PC-3 (cell line): ENCODE data around the gene PTPRR. TPM values are rescaled to one million over a fixed set of nuclear protein-coding genes. Genes with fewer than 3 reads are reported as not detected.

ENCODE experiments used
- ATAC-seq: fragments of 200-7000 bp; cut with Tn5 transposase; 2 replicates; pipeline ENCODE4 v1.9.1; 2020; ENCODE audit warnings: mild to moderate bottlenecking, moderate library complexity
- BruUV-seq: library from RNA; stranded (reverse); fragments of 400-500 nt; replicated peaks from 2 replicates; lab custom pipeline; 2021; lab: Mats Ljungman, UMichigan
- CTCF ChIA-PET: fragments of 300-600 bp; sonication (Branson Sonifier 250); formaldehyde crosslinking; loops from one replicate; lab custom pipeline; 2022; ENCODE audit warnings: antibody characterized with exemption; lab: Charles Lee
- POLR2A ChIA-PET: fragments of 300-600 bp; sonication (Branson Sonifier 250); formaldehyde crosslinking; loops from one replicate; lab custom pipeline; 2022; ENCODE audit warnings: antibody characterized with exemption; ENCODE audit not compliant: unreplicated experiment; lab: Charles Lee
- DNase-seq: peaks from one replicate; pipeline ENCODE4 v3.0.0-alpha.2; 2015
- H2AFZ ChIP-seq: fragments of 300-600 bp; sonication (generic); 2 replicates; pipeline ENCODE4 v1.6.0; 2016; ENCODE audit warnings: antibody characterized with exemption, low read length
- H3F3A ChIP-seq: fragments of 300-600 bp; sonication (generic); one replicate; pipeline ENCODE4 v1.6.0; 2017; ENCODE audit warnings: antibody characterized with exemption, low read length, control low read depth, mild to moderate bottlenecking; ENCODE audit not compliant: unreplicated experiment
- H3K27ac ChIP-seq: fragments of 300-600 bp; sonication (generic); 2 replicates; pipeline ENCODE4 v1.5.1; 2016; ENCODE audit warnings: mild to moderate bottlenecking, low read length
- H3K27me3 ChIP-seq: fragments of 300-600 bp; sonication (generic); 2 replicates; pipeline ENCODE4 v1.6.1; 2016; ENCODE audit warnings: low read length, mixed read lengths
- H3K36me3 ChIP-seq: fragments of 300-600 bp; sonication (generic); 2 replicates; pipeline ENCODE4 v1.6.1; 2016; ENCODE audit warnings: low read depth, mixed run types, low read length, mixed read lengths
- H3K4me1 ChIP-seq: fragments of 300-600 bp; sonication (generic); 2 replicates; pipeline ENCODE4 v1.5.1; 2016; ENCODE audit warnings: low read length; ENCODE audit not compliant: insufficient read depth
- H3K4me2 ChIP-seq: fragments of 300-600 bp; sonication (generic); 2 replicates; pipeline ENCODE4 v1.6.0; 2016; ENCODE audit warnings: low read length
- H3K4me3 ChIP-seq: fragments of 300-600 bp; sonication (generic); 2 replicates; pipeline ENCODE4 v1.5.1; 2016; ENCODE audit warnings: mild to moderate bottlenecking, low read length, mixed read lengths
- H3K79me2 ChIP-seq: fragments of 300-600 bp; sonication (generic); 2 replicates; pipeline ENCODE4 v1.6.1; 2017; ENCODE audit warnings: low read length, mixed read lengths
- H3K9ac ChIP-seq: fragments of 300-600 bp; sonication (generic); 2 replicates; pipeline ENCODE4 v1.6.0; 2016; ENCODE audit warnings: mild to moderate bottlenecking, low read length
- H3K9me2 ChIP-seq: fragments of 300-600 bp; sonication (generic); replicated peaks from 2 replicates; pipeline ENCODE4 v1.6.1; 2016; ENCODE audit warnings: mixed run types, low read length, mixed read lengths
- H3K9me3 ChIP-seq: fragments of 300-600 bp; sonication (generic); 2 replicates; pipeline ENCODE4 v1.6.1; 2016; ENCODE audit warnings: low read length, mixed read lengths
- H4K20me1 ChIP-seq: fragments of 300-600 bp; sonication (generic); 2 replicates; pipeline ENCODE4 v1.6.1; 2016; ENCODE audit warnings: low read length, mixed read lengths
- CTCF ChIP-seq: fragments of 300-600 bp; sonication (generic); conservative IDR thresholded peaks from 2 replicates; pipeline ENCODE4 v1.5.1; 2017; ENCODE audit warnings: antibody characterized with exemption, low read depth, mild to moderate bottlenecking, low read length
- EZH2 ChIP-seq: fragments of 300-600 bp; sonication (generic); IDR thresholded peaks from one replicate; pipeline ENCODE4 v1.6.1; 2017; ENCODE audit warnings: antibody characterized with exemption, mild to moderate bottlenecking, low read length; ENCODE audit not compliant: unreplicated experiment
- EZH2phosphoT487 ChIP-seq: fragments of 300-600 bp; sonication (generic); IDR thresholded peaks from 2 replicates; pipeline ENCODE4 v1.6.1; 2018; ENCODE audit warnings: mild to moderate bottlenecking, antibody characterized with exemption, low read length, borderline replicate concordance
- intact Hi-C: fragments of 100-400 bp; cut with micrococcal nuclease; formaldehyde crosslinking; loops from 2 replicates; pipeline ENCODE4 v1.9.0; 2023
- total RNA-seq: library from RNA; depleted of rRNA; stranded (reverse); fragments of >200 nt; gene quantifications from 2 replicates; pipeline ENCODE4 v1.2.3, GENCODE V29; 2014

The PTPRR gene
- total RNA-seq, 1 experiment from 2014 or later = 3.1 TPM

GRCh38 chr12:70890895-70891832 lies 29.4 kb downstream of the PTPRR start:
- intact Hi-C loops = no loop called here
- Histone ChIP-seq H2AFZ (no peak overlapping the region), H3K9me2 (no peaks in the 10 kb centered on the region), H3K79me2 (no peaks in the 10 kb centered on the region), H3K4me2 (no peak overlapping the region), H3K27me3 (peaks cover 19% of the 10 kb centered on the region; the same call in 1 of the 2 replicates), H3K36me3 (no peaks in the 10 kb centered on the region), H3K9me3 (no peaks in the 10 kb centered on the region), H3K27ac (no peak overlapping the region), H4K20me1 (no peaks in the 10 kb centered on the region), H3K4me3 (no peak overlapping the region), H3F3A (no peaks in the 10 kb centered on the region), H3K4me1 (no peaks in the 10 kb centered on the region), H3K9ac (no peak overlapping the region)
- POLR2A ChIA-PET = no interaction called here
- no TSS peak for BruUV-seq
- ATAC-seq (no peak), DNase-seq (no peak)
- CTCF ChIA-PET = interaction anchor here (0.7 kb wide), 1 partner anchor 62 kb away, joined by 3 read pairs; no protein-coding TSS in a partner anchor
- no peak for TF ChIP-seq EZH2phosphoT487
- no peak for TF ChIP-seq CTCF
- TF ChIP-seq EZH2 = no peak

GRCh38 chr12:70885956-70886355 lies 34.6 kb downstream of the PTPRR start:
- H2AFZ ChIP-seq = no peak overlapping the region
- ATAC-seq (no peak), DNase-seq (no peak)
- ChIA-PET POLR2A (no interaction called here), CTCF (no interaction called here)
- H3K9me2 ChIP-seq = no peaks in the 10 kb centered on the region
- no peak overlapping the region for H3K27ac ChIP-seq
- intact Hi-C loops = no loop called here
- TF ChIP-seq CTCF (no peak), EZH2 (no peak), EZH2phosphoT487 (no peak)
- no peaks in the 10 kb centered on the region for H3K4me1 ChIP-seq
- no peaks in the 10 kb centered on the region for H4K20me1 ChIP-seq
- H3K36me3 ChIP-seq = no peaks in the 10 kb centered on the region
- peaks cover 19% of the 10 kb centered on the region; the same call in 1 of the 2 replicates for H3K27me3 ChIP-seq
- H3F3A ChIP-seq = no peaks in the 10 kb centered on the region
- H3K79me2 ChIP-seq = no peaks in the 10 kb centered on the region
- H3K9ac ChIP-seq = no peak overlapping the region
- H3K9me3 ChIP-seq = no peaks in the 10 kb centered on the region
- no TSS peak for BruUV-seq
- no peak overlapping the region for H3K4me2 ChIP-seq
- no peak overlapping the region for H3K4me3 ChIP-seq

GRCh38 chr12:70883855-70884254 lies 36.7 kb downstream of the PTPRR start:
- TF ChIP-seq CTCF = no peak
- no peak for TF ChIP-seq EZH2phosphoT487
- no peak for TF ChIP-seq EZH2
- Histone ChIP-seq H3F3A (no peaks in the 10 kb centered on the region), H3K9me2 (no peaks in the 10 kb centered on the region), H3K27me3 (0 out of 2 replicates have a peak, but pooled peaks cover 7% of the 10 kb centered on the region), H3K9me3 (no peaks in the 10 kb centered on the region), H3K4me2 (no peak overlapping the region), H3K79me2 (no peaks in the 10 kb centered on the region), H2AFZ (no peak overlapping the region), H3K4me3 (no peak overlapping the region), H3K27ac (no peak overlapping the region), H3K9ac (no peak overlapping the region), H3K36me3 (no peaks in the 10 kb centered on the region), H3K4me1 (no peaks in the 10 kb centered on the region), H4K20me1 (no peaks in the 10 kb centered on the region)
- CTCF ChIA-PET = no interaction called here
- DNase-seq = no peak
- ATAC-seq = no peak
- no TSS peak for BruUV-seq
- intact Hi-C loops = no loop called here
- POLR2A ChIA-PET = no interaction called here
